ENCODE measurements around the gene MCHR1.

DNA sequence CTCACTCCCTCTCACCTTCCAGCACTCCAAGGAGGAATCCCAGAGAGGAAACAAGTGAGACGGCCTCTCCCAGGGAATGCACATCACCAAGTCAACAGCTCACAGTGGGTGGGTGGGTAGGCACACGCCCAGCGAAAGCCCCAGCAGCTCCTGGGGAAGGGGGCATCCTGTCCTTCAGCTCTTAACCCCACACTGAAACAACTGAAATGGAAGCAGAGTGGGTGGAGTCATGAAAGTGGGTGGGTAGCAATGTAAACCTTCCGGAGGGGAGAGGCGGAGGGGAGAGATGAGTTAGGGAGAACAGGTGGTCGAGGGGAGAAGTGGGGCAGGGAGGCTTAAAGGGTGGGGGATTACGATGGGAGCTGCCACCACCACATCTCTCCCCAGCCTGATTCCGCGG, 5.4 kb downstream of the MCHR1 start:
- no peak for TF ChIP-seq EZH2 (IDR thresholded peaks at IDR 0.05; ENCODE audit: insufficient read depth, poor library complexity, severe bottlenecking)
- TF ChIP-seq EZH2phosphoT487 (IDR thresholded peaks at IDR 0.05; ENCODE audit: insufficient read depth, low read depth): no peak
